B cell (primary cell): Measurements from ENCODE around the gene C4BPB.

Source experiments
- EZH2 ChIP-seq: IDR thresholded peaks from 2 replicates; pipeline ENCODE4 v1.6.1; 2012; ENCODE audit warnings: borderline replicate concordance, low read depth, mild to moderate bottlenecking, moderate library complexity, low read length; ENCODE audit not compliant: insufficient read depth, poor library complexity, severe bottlenecking
- TF ChIP-seq, protein P1 (sequence below): fragments of 200-600 bp; IDR thresholded peaks from one replicate; pipeline ENCODE4 v1.8.0; 2022; ENCODE audit warnings: antibody characterized with exemption, mild to moderate bottlenecking

DNA sequence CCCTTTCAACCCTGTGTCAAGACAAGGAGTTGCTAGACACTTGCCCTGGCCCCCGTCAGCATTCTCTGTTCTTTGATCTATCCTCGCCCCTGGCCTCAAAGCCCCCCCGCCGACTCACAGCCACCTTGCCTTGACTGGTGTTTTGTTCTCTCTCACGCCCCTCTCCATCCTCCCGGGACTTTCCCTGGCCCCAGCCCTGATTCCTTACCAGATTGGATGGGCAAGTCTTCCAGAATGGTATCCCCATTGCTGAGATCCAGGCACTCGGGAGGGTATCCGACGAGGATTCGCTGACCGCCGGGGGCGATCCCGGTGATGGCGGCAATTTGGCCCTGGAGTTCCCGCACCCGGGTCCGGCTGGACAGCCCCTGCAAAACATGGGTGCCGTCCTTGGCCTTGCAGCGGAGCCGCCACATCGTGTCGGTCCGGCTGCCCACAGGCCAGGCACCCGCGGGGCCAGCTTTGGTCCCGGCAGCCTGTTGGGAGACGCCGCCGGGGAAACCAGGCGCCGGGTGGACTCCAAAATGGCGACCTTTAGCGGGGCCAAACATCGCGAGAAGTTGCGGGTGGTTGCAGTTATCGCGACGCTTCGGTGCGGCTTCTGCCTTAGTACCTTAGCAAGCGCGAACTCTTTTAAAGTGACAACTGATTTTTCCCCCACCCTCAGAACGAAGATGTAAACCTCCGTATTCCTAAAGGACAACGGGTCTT, 38.0 kb upstream of the C4BPB start:
- TF ChIP-seq, protein P1, sequence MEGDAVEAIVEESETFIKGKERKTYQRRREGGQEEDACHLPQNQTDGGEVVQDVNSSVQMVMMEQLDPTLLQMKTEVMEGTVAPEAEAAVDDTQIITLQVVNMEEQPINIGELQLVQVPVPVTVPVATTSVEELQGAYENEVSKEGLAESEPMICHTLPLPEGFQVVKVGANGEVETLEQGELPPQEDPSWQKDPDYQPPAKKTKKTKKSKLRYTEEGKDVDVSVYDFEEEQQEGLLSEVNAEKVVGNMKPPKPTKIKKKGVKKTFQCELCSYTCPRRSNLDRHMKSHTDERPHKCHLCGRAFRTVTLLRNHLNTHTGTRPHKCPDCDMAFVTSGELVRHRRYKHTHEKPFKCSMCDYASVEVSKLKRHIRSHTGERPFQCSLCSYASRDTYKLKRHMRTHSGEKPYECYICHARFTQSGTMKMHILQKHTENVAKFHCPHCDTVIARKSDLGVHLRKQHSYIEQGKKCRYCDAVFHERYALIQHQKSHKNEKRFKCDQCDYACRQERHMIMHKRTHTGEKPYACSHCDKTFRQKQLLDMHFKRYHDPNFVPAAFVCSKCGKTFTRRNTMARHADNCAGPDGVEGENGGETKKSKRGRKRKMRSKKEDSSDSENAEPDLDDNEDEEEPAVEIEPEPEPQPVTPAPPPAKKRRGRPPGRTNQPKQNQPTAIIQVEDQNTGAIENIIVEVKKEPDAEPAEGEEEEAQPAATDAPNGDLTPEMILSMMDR: no peak
- no peak for TF ChIP-seq EZH2
